H9 (cell line): Measurements from ENCODE around the gene SH3PXD2B. TPM values are rescaled to one million over a fixed set of nuclear protein-coding genes. Genes with fewer than 3 reads are reported as not detected.

Experiments
- DNase-seq: peaks from one replicate; pipeline ENCODE4 v3.0.0-alpha.2; 2017
- H2AFZ ChIP-seq: one replicate; pipeline ENCODE4 v1.6.1; 2013; ENCODE audit warnings: mild to moderate bottlenecking, low read length, control low read depth, moderate library complexity
- H2AK5ac ChIP-seq: 2 replicates; pipeline ENCODE4 v1.6.1; 2013; ENCODE audit warnings: low read length, control low read depth, mixed read lengths; ENCODE audit not compliant: insufficient read length
- H2BK120ac ChIP-seq: one replicate; pipeline ENCODE4 v1.6.1; 2013; ENCODE audit warnings: low read depth, mild to moderate bottlenecking, low read length, control low read depth, inconsistent platforms; ENCODE audit not compliant: poor library complexity, severe bottlenecking
- H2BK12ac ChIP-seq: 2 replicates; pipeline ENCODE4 v1.6.1; 2013; ENCODE audit warnings: low read length, control low read depth, mixed read lengths, low read depth; ENCODE audit not compliant: insufficient read length
- H2BK15ac ChIP-seq: 2 replicates; pipeline ENCODE4 v1.6.1; 2013; ENCODE audit warnings: low read depth, low read length, control low read depth
- H2BK20ac ChIP-seq: one replicate; pipeline ENCODE4 v1.6.1; 2013; ENCODE audit warnings: low read depth, mild to moderate bottlenecking, low read length, control low read depth, inconsistent platforms; ENCODE audit not compliant: poor library complexity, severe bottlenecking
- H2BK5ac ChIP-seq: 2 replicates; pipeline ENCODE4 v1.6.1; 2013; ENCODE audit warnings: low read length, control low read depth, mixed read lengths; ENCODE audit not compliant: insufficient read length
- H3K14ac ChIP-seq: 2 replicates; pipeline ENCODE4 v1.6.1; 2013; ENCODE audit warnings: low read length, control low read depth; ENCODE audit not compliant: insufficient read depth
- H3K18ac ChIP-seq: 2 replicates; pipeline ENCODE4 v1.6.1; 2013; ENCODE audit warnings: low read depth, mild to moderate bottlenecking, mixed read lengths, low read length, control low read depth; ENCODE audit not compliant: insufficient read length
- H3K23ac ChIP-seq: 2 replicates; pipeline ENCODE4 v1.6.1; 2013; ENCODE audit warnings: low read length, control low read depth, mixed read lengths, low read depth; ENCODE audit not compliant: insufficient read length
- H3K23me2 ChIP-seq: 2 replicates; pipeline ENCODE4 v1.6.1; 2013; ENCODE audit warnings: low read depth, mild to moderate bottlenecking, mixed read lengths, low read length, control low read depth; ENCODE audit not compliant: insufficient read length, poor library complexity, severe bottlenecking
- H3K27ac ChIP-seq: 2 replicates; pipeline ENCODE4 v1.5.1; 2013; ENCODE audit warnings: low read length, control low read depth, mixed read lengths, low read depth; ENCODE audit not compliant: insufficient read length
- H3K27me3 ChIP-seq: 2 replicates; pipeline ENCODE4 v1.6.1; 2013; ENCODE audit warnings: low read length, control low read depth, inconsistent platforms; ENCODE audit not compliant: insufficient read depth
- H3K4ac ChIP-seq: 2 replicates; pipeline ENCODE4 v1.6.1; 2013; ENCODE audit warnings: low read depth, mild to moderate bottlenecking, control low read depth, inconsistent platforms, low read length, moderate library complexity
- H3K4me1 ChIP-seq: 2 replicates; pipeline ENCODE4 v1.6.1; 2013; ENCODE audit warnings: low read length, control low read depth, inconsistent platforms; ENCODE audit not compliant: insufficient read depth
- H3K4me2 ChIP-seq: 2 replicates; pipeline ENCODE4 v1.6.1; 2013; ENCODE audit warnings: low read length, control low read depth, mixed read lengths; ENCODE audit not compliant: insufficient read length, insufficient read depth
- H3K56ac ChIP-seq: 2 replicates; pipeline ENCODE4 v1.6.1; 2013; ENCODE audit warnings: low read depth, mild to moderate bottlenecking, mixed read lengths, low read length, control low read depth; ENCODE audit not compliant: insufficient read length
- H3K79me1 ChIP-seq: 2 replicates; pipeline ENCODE4 v1.6.1; 2013; ENCODE audit warnings: low read depth, mild to moderate bottlenecking, moderate library complexity, low read length, control low read depth, inconsistent platforms; ENCODE audit not compliant: insufficient read depth, poor library complexity, severe bottlenecking
- H3K79me2 ChIP-seq: 2 replicates; pipeline ENCODE4 v1.6.1; 2013; ENCODE audit warnings: low read length, control low read depth, inconsistent platforms; ENCODE audit not compliant: insufficient read depth
- H3K9ac ChIP-seq: 2 replicates; pipeline ENCODE4 v1.6.1; 2013; ENCODE audit warnings: low read length, control low read depth, mixed read lengths; ENCODE audit not compliant: insufficient read length; ENCODE audit errors: extremely low read depth
- H3K9me3 ChIP-seq: one replicate; pipeline ENCODE4 v1.6.1; 2013; ENCODE audit warnings: low read depth, low read length, inconsistent platforms; ENCODE audit not compliant: control insufficient read depth
- H3T11ph ChIP-seq: one replicate; pipeline ENCODE4 v1.6.1; 2013; ENCODE audit warnings: mild to moderate bottlenecking, low read length, control low read depth, inconsistent platforms
- H4K20me1 ChIP-seq: one replicate; pipeline ENCODE4 v1.6.1; 2013; ENCODE audit not compliant: control insufficient read depth, insufficient read length, insufficient read depth
- H4K5ac ChIP-seq: 2 replicates; pipeline ENCODE4 v1.6.1; 2013; ENCODE audit warnings: low read depth, mild to moderate bottlenecking, mixed read lengths, low read length, control low read depth; ENCODE audit not compliant: insufficient read length
- H4K8ac ChIP-seq: replicated peaks from 2 replicates; pipeline ENCODE4 v1.6.1; 2013; ENCODE audit warnings: low read length, control low read depth, mixed read lengths, low read depth; ENCODE audit not compliant: insufficient read length
- H4K91ac ChIP-seq: 2 replicates; pipeline ENCODE4 v1.6.1; 2013; ENCODE audit warnings: low read depth, mild to moderate bottlenecking, moderate library complexity, mixed read lengths, low read length, control low read depth; ENCODE audit not compliant: insufficient read length
- H3K27ac Mint-ChIP-seq, 3 experiments: 2 replicates in 2 of 3; 3 replicates in 1 of 3; pipeline ENCODE4 v1.8.0; 2020 to 2021; ENCODE audit warnings: mixed read lengths in 3 of 3, mild to moderate bottlenecking in 1 of 3, moderate library complexity in 1 of 3
- H3K27me3 Mint-ChIP-seq: 2 replicates; pipeline ENCODE4 v1.8.0; 2021; ENCODE audit warnings: low read depth, mild to moderate bottlenecking, moderate library complexity, mixed read lengths
- H3K36me3 Mint-ChIP-seq, 3 experiments: 2 replicates in 2 of 3; 3 replicates in 1 of 3; pipeline ENCODE4 v1.8.0; 2020 to 2021; ENCODE audit warnings: low read depth in 3 of 3, mixed read lengths in 3 of 3; ENCODE audit not compliant: insufficient read depth in 1 of 3
- H3K4me1 Mint-ChIP-seq, 2 experiments: 2 replicates each; pipeline ENCODE4 v1.8.0; 2020; ENCODE audit warnings: mixed read lengths in 2 of 2
- H3K4me3 Mint-ChIP-seq, 2 experiments: 2 replicates in 1 of 2; 3 replicates in 1 of 2; pipeline ENCODE4 v1.8.0; 2020 to 2021; ENCODE audit warnings: mild to moderate bottlenecking in 2 of 2, mixed read lengths in 2 of 2, moderate library complexity in 1 of 2
- H3K9me3 Mint-ChIP-seq, 2 experiments: 2 replicates in 1 of 2; 3 replicates in 1 of 2; pipeline ENCODE4 v1.8.0; 2020; ENCODE audit warnings: mild to moderate bottlenecking in 2 of 2, mixed read lengths in 2 of 2, moderate library complexity in 1 of 2
- CTCF ChIP-seq: fragments of 200-600 bp; sonication (generic); conservative IDR thresholded peaks from 3 replicates; pipeline ENCODE4 v1.8.0; 2021; ENCODE audit warnings: antibody characterized with exemption, mild to moderate bottlenecking
- WGBS: extraction: QIAGEN DNeasy Blood & Tissue Kit; methylation state at CpG from one replicate; pipeline ENCODE4 v1.1.7; 2013; ENCODE audit warnings: missing lambda C conversion rate, low lambda C conversion rate, mixed read lengths; ENCODE audit not compliant: insufficient read length; ENCODE audit errors: extremely low coverage; 5-methylcytosine and 5-hydroxymethylcytosine counted together
- total RNA-seq: library from RNA; stranded (reverse); gene quantifications from 2 replicates; pipeline ENCODE4 v1.2.1, GENCODE V29; 2021

SH3PXD2B gene
- total RNA-seq, 1 experiment from 2014 or later, result 49.0 TPM

DNA sequence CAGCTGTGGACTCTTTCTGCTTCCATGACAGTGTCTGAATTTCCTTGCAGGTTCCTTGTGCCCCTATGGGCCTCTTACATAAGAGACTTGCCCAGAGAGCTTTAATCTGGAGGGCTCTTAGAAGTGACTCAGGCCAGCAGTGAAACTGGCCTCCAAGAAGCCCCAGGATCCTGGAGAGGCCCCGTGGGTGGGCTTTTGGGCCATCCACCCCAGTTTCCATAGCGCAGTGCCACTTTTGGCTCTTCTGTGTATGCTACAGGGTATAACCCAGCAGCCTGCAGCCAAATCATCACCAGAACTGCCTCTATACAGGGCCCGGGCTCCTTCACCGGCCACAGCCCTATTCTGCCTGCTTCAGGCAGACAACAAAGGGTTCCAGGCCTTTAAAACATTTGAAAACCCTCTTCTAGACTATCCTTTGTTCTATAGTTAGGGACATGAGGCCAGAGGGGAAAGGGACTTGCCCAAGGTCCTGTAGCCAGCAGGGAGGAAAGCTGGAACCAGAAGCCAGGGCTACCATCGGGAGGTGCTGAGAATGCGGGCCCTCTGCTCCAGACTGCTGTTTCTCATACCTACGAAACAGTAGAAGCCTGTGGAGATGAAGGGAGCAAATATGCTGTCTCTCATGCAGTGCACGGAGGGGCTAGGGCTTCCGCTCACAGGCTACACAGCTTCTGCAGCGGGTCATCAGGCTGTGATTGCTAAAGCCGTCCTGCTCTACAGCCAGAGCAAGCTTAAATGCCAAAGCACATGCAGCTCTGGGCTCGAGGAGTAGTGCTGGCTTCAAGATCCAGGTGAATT, 18.0 kb downstream of the SH3PXD2B start:
- H3K9ac ChIP-seq, result no peak overlapping the region
- no peak overlapping the region for H3K14ac ChIP-seq
- H4K20me1 ChIP-seq, result peaks cover 3% of the 10 kb centered on the region
- H3K79me2 ChIP-seq, result peaks cover 2% of the 10 kb centered on the region; the same call in 1 of the 2 replicates
- H4K91ac ChIP-seq, result no peak overlapping the region
- H3K27me3 ChIP-seq, result no peaks in the 10 kb centered on the region
- H4K5ac ChIP-seq, result no peak overlapping the region
- peaks cover 0 to 21% (median 4%) of the 10 kb centered on the region in 3 experiments; a peak in 5 of 7 replicates for H3K36me3 Mint-ChIP-seq
- no peak overlapping the region for H3K18ac ChIP-seq
- no peak overlapping the region for H3K27ac ChIP-seq
- no peaks in the 10 kb centered on the region for H3K27me3 Mint-ChIP-seq
- no peaks in the 10 kb centered on the region for H3K23me2 ChIP-seq
- H3T11ph ChIP-seq, result no peak overlapping the region
- H3K56ac ChIP-seq, result no peak overlapping the region
- no peak overlapping the region for H2BK5ac ChIP-seq
- H3K9me3 Mint-ChIP-seq, result no peaks in the 10 kb centered on the region
- H2BK120ac ChIP-seq, result no peak overlapping the region
- H3K4ac ChIP-seq, result no peak overlapping the region
- no peak overlapping the region for H3K4me2 ChIP-seq
- no peak overlapping the region for H2BK12ac ChIP-seq
- H3K9me3 ChIP-seq, result no peaks in the 10 kb centered on the region
- no peaks in the 10 kb centered on the region for H3K4me1 ChIP-seq
- H2BK15ac ChIP-seq, result no peak overlapping the region
- H3K4me3 Mint-ChIP-seq, result no peak overlapping the region
- no peak overlapping the region for H3K23ac ChIP-seq
- no peak for DNase-seq
- peaks cover 3% of the 10 kb centered on the region for H3K79me1 ChIP-seq
- H2BK20ac ChIP-seq, result no peak overlapping the region
- TF ChIP-seq CTCF, result no peak
- H3K27ac Mint-ChIP-seq, result no peak overlapping the region; a peak in 1 of 7 replicates
- H2AFZ ChIP-seq, result no peak overlapping the region
- H3K4me1 Mint-ChIP-seq, result peaks cover 2 to 7% of the 10 kb centered on the region in 2 experiments; a peak in 1 of 4 replicates
- WGBS, result no CpG with 5 or more reads among the region's 12 CpGs
- no peak overlapping the region for H2AK5ac ChIP-seq
- no peak overlapping the region for H4K8ac ChIP-seq
